Activated CD4-positive, CD25-positive, alpha-beta regulatory T cell treated with anti-CD3 and anti-CD28 coated beads, Interleukin-2, amount 50 U/mL, for 24 hours (primary cell): ENCODE results near the gene TEX54.

Experiments
- ATAC-seq, 2 donors: fragments of 150-1000 bp; cut with Tn5 transposase; one replicate each; pipeline ENCODE4 v1.10.0; 2021; ENCODE audit warnings: mild to moderate bottlenecking in 1 of 2, moderate library complexity in 1 of 2

TEX54 gene

DNA sequence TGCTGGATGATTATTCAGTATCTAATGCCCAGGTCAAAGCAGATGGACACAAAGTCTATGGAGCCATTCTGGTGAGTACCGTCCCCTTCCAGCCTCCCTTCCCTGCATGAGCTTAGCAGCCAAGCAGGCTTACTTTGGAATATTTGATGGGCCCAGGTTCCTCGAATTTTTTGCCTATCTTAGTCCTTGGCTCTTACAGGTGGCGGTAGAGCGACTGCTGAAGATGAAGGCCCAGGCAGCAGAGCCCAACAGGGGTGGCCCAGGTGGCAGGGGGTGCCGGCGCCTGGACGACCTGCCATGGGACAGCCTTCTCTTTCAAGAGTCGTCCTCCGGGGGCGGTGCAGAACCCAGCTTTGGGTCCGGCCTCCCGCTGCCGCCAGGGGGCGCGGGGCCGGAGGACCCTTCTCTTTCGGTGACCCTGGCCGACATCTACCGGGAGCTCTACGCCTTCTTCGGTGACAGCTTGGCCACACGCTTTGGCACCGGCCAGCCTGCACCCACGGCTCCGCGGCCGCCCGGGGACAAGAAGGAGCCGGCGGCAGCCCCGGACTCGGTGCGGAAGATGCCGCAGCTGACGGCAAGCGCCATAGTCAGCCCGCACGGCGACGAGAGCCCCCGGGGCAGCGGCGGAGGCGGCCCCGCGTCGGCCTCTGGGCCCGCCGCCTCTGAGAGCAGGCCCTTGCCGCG lies 46.2 kb downstream of the TEX54 start:
- peak; percentile 75 to 76 for ATAC-seq

DNA sequence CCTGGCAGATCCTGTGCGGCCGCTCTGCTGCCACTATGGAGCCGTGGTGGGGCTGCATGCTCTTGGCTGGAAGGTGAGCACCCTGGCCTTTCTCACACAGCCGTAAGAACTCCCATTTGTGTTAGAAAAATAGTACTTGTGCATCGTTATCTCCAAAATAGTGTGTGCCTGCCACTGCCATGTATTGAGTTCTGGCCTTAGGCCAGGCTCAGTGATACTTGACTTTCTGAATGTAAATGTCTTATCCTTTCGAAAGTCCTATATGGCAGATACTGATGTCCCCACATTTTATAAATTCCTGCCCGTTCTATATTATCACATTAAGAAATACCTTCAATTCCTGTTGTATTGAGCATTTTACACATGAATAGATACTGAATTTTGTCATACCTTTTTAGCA lies 49.9 kb downstream of the TEX54 start:
- ATAC-seq: no peak
